SK-N-SH treated with all-trans-retinoic acid at 6 μM for 48 hours (cell line): Measurements from ENCODE around the gene CAMSAP2.

Source experiments
- ARNTL ChIP-seq: fragments of 450-650 bp; formaldehyde crosslinking; IDR thresholded peaks from 2 replicates; pipeline ENCODE4 v1.5.0; 2020; ENCODE audit warnings: low read depth, mild to moderate bottlenecking, moderate library complexity, borderline replicate concordance
- ISL1 ChIP-seq: fragments of 250-450 bp; sonication (Bioruptor Pico); IDR thresholded peaks from 2 replicates; pipeline ENCODE4 v2.1.2; 2022; ENCODE audit warnings: mild to moderate bottlenecking, moderate library complexity
- OSR1 ChIP-seq: fragments of 250-450 bp; sonication (Bioruptor Pico); IDR thresholded peaks from 2 replicates; pipeline ENCODE4 v1.8.0; 2022; ENCODE audit warnings: moderate library complexity, mild to moderate bottlenecking, inconsistent platforms
- RARB ChIP-seq: fragments of 250-450 bp; sonication (Bioruptor Pico); IDR thresholded peaks from 2 replicates; pipeline ENCODE4 v1.8.0; 2021; ENCODE audit warnings: mild to moderate bottlenecking, moderate library complexity
- TF ChIP-seq, protein P1 (sequence below): fragments of 250-450 bp; sonication (Bioruptor Pico); IDR thresholded peaks from 2 replicates; pipeline ENCODE4 v1.8.0; 2020; ENCODE audit warnings: mild to moderate bottlenecking, moderate library complexity, borderline replicate concordance

- TF ChIP-seq, protein P1, sequence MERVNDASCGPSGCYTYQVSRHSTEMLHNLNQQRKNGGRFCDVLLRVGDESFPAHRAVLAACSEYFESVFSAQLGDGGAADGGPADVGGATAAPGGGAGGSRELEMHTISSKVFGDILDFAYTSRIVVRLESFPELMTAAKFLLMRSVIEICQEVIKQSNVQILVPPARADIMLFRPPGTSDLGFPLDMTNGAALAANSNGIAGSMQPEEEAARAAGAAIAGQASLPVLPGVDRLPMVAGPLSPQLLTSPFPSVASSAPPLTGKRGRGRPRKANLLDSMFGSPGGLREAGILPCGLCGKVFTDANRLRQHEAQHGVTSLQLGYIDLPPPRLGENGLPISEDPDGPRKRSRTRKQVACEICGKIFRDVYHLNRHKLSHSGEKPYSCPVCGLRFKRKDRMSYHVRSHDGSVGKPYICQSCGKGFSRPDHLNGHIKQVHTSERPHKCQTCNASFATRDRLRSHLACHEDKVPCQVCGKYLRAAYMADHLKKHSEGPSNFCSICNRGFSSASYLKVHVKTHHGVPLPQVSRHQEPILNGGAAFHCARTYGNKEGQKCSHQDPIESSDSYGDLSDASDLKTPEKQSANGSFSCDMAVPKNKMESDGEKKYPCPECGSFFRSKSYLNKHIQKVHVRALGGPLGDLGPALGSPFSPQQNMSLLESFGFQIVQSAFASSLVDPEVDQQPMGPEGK = no peak
- TF ChIP-seq ARNTL (no peak), OSR1 (no peak), ISL1 (CRISPR knock-in tag) (no peak), RARB (CRISPR knock-in tag) (no peak)
These were observed 97.5 kb downstream of the CAMSAP2 start for GRCh38 chr1:200836213-200836612.
